Tibial nerve (tissue), 4 donors: Measurements from ENCODE around the gene TVP23A. TPM values are rescaled to one million over a fixed set of nuclear protein-coding genes. Genes with fewer than 3 reads are reported as not detected.

ENCODE experiments used
- DNase-seq, 2 donors: peaks; one replicate each; pipeline ENCODE4 v3.0.0-alpha.2; 2019; ENCODE audit warnings: low spot score in 2 of 2
- H3K27ac ChIP-seq, 4 donors: fragments of 200-600 bp; sonication (generic) in 3 of 4; one replicate each; pipeline ENCODE4 v1.5.1; 2017 to 2019; ENCODE audit warnings: mild to moderate bottlenecking in 1 of 4
- H3K27me3 ChIP-seq, 2 donors: fragments of 200-600 bp; sonication (generic) in 1 of 2; one replicate each; pipeline versions ENCODE4 v1.5.1 to v1.6.0; 2017 to 2019
- H3K36me3 ChIP-seq, 3 donors: fragments of 200-600 bp; sonication (generic); one replicate each; pipeline ENCODE4 v1.5.1; 2018 to 2019
- H3K4me1 ChIP-seq, 4 donors: fragments of 200-600 bp; sonication (generic) in 3 of 4; one replicate each; pipeline ENCODE4 v1.5.1; 2017 to 2019
- H3K4me3 ChIP-seq, 4 donors: fragments of 200-600 bp; sonication (generic) in 3 of 4; one replicate each; pipeline ENCODE4 v1.5.1; 2017 to 2019; ENCODE audit warnings: mild to moderate bottlenecking in 1 of 4, moderate library complexity in 1 of 4
- H3K9me3 ChIP-seq, 4 donors: fragments of 200-600 bp; sonication (generic) in 3 of 4; one replicate each; pipeline ENCODE4 v1.5.1; 2017 to 2019
- EP300 ChIP-seq, 2 donors: sonication (generic); formaldehyde crosslinking; IDR thresholded peaks; one replicate each; pipeline ENCODE4 v1.6.1; 2017; ENCODE audit warnings: antibody characterized with exemption in 2 of 2, mild to moderate bottlenecking in 1 of 2
- POLR2A ChIP-seq, 2 donors: fragments of 450-650 bp; IDR thresholded peaks; one replicate each; pipeline ENCODE4 v1.6.1; 2017; ENCODE audit warnings: antibody characterized with exemption in 2 of 2, mild to moderate bottlenecking in 2 of 2, moderate library complexity in 2 of 2
- WGBS, 2 donors: methylation state at CpG; one replicate each; pipeline ENCODE4 v1.1.5; 2018; 5-methylcytosine and 5-hydroxymethylcytosine counted together
- total RNA-seq, 4 donors: library from RNA; depleted of rRNA; stranded (reverse); fragments of >200 nt; gene quantifications; one replicate each; pipeline ENCODE4 v1.1.0, GENCODE V29; 2016
- TF ChIP-seq, protein P1 (sequence below), 5 experiments: fragments of 200-600 bp in 3 of 5; fragments of 450-650 bp in 2 of 5; sonication (generic) in 3 of 5; IDR thresholded peaks; one replicate each; pipeline ENCODE4 v1.5.1; 2016 to 2019; ENCODE audit warnings: antibody characterized with exemption in 5 of 5, mild to moderate bottlenecking in 3 of 5, moderate library complexity in 2 of 5

TVP23A gene
- total RNA-seq, 4 donors from 2014 or later, result 0.20 to 3.1 (median 0.60) TPM; not detected in 1

DNA sequence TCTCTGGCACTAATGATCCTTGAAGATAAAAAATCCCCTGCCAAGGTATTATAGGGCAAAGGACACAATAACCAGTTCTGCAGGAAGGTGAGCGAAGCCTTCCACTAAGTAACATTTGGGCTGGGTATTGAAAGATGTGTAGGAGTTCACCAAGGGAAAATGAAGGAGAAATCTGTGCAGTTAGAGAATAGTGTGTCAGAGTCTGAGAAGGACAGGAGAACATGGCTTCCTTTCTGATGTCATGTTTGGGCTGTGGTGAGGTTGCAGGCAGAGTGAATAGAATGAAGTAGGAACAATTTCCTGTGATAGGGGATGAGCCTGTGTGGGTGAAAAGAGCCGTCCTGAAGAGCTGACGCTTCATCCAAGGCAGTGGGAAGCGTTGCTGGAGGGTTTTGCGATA lies 34.4 kb upstream of the TVP23A start:
- Histone ChIP-seq H3K27ac (no peak overlapping the region), H3K4me1 (no peaks in the 10 kb centered on the region), H3K27me3 (no peaks in the 10 kb centered on the region), H3K4me3 (no peak overlapping the region), H3K9me3 (no peaks in the 10 kb centered on the region), H3K36me3 (no peaks in the 10 kb centered on the region)
- WGBS, 2 donors, result 77 to 87% methylated on average over 5 of the region's 5 CpGs
- DNase-seq, result no peak
- TF ChIP-seq EP300 (IDR thresholded peaks at IDR 0.05), result no peak
- no peak for TF ChIP-seq POLR2A (IDR thresholded peaks at IDR 0.05)
- TF ChIP-seq, protein P1, sequence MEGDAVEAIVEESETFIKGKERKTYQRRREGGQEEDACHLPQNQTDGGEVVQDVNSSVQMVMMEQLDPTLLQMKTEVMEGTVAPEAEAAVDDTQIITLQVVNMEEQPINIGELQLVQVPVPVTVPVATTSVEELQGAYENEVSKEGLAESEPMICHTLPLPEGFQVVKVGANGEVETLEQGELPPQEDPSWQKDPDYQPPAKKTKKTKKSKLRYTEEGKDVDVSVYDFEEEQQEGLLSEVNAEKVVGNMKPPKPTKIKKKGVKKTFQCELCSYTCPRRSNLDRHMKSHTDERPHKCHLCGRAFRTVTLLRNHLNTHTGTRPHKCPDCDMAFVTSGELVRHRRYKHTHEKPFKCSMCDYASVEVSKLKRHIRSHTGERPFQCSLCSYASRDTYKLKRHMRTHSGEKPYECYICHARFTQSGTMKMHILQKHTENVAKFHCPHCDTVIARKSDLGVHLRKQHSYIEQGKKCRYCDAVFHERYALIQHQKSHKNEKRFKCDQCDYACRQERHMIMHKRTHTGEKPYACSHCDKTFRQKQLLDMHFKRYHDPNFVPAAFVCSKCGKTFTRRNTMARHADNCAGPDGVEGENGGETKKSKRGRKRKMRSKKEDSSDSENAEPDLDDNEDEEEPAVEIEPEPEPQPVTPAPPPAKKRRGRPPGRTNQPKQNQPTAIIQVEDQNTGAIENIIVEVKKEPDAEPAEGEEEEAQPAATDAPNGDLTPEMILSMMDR (IDR thresholded peaks at IDR 0.05), result no peak

DNA sequence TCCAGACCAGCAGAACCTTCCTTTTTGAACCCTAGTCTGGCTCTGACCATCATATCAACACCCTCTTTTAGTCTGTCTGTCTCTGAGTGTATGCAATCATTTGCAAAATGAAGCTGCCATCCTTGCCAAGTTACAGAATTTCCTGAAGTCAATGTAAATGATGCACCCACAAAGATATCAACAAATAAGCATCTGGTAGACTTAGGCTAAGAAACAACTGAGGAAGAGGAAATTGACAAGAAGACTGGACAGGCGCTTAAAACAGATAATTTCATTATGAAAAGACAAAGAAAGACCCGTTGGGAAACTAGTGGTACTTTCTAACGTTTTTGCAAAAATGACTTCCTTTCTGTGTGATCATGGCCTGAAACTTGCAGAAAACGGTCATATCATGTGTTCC lies 33.7 kb upstream of the TVP23A start:
- WGBS, 2 donors, result 53 to 62% methylated on average over 4 of the region's 4 CpGs
- H3K27me3 ChIP-seq, result no peaks in the 10 kb centered on the region
- no peak overlapping the region for H3K27ac ChIP-seq
- no peak overlapping the region for H3K4me3 ChIP-seq
- no peak for DNase-seq
- no peaks in the 10 kb centered on the region for H3K4me1 ChIP-seq
- TF ChIP-seq, protein P1 (IDR thresholded peaks at IDR 0.05), result no peak
- TF ChIP-seq POLR2A (IDR thresholded peaks at IDR 0.05) (no peak), EP300 (IDR thresholded peaks at IDR 0.05) (no peak)
- no peaks in the 10 kb centered on the region for H3K9me3 ChIP-seq
- no peaks in the 10 kb centered on the region for H3K36me3 ChIP-seq

GRCh38 chr16:10851512-10851911 lies 32.9 kb upstream of the TVP23A start:
- DNase-seq, result no peak
- no peaks in the 10 kb centered on the region for H3K4me1 ChIP-seq
- 91 to 92% methylated on average over 3 of the region's 3 CpGs for WGBS, 2 donors
- H3K4me3 ChIP-seq, result no peak overlapping the region
- no peak for TF ChIP-seq EP300 (IDR thresholded peaks at IDR 0.05)
- TF ChIP-seq POLR2A (IDR thresholded peaks at IDR 0.05), result no peak
- TF ChIP-seq, protein P1 (IDR thresholded peaks at IDR 0.05), result no peak
- no peaks in the 10 kb centered on the region for H3K9me3 ChIP-seq
- H3K27ac ChIP-seq, result no peak overlapping the region
- H3K36me3 ChIP-seq, result no peaks in the 10 kb centered on the region
- H3K27me3 ChIP-seq, result no peaks in the 10 kb centered on the region

- Histone ChIP-seq H3K9me3 (no peaks in the 10 kb centered on the region), H3K27me3 (no peaks in the 10 kb centered on the region), H3K36me3 (no peaks in the 10 kb centered on the region), H3K4me3 (no peak overlapping the region), H3K4me1 (no peaks in the 10 kb centered on the region), H3K27ac (no peak overlapping the region)
- 60 to 84% methylated on average over 4 of the region's 4 CpGs for WGBS, 2 donors
- DNase-seq, result no peak
- TF ChIP-seq, protein P1 (IDR thresholded peaks at IDR 0.05), result no peak
Observed at GRCh38 chr16:10850478-10850850, 31.9 kb upstream of the TVP23A start.

GRCh38 chr16:10849736-10850477 lies 31.3 kb upstream of the TVP23A start:
- TF ChIP-seq, protein P1 (IDR thresholded peaks at IDR 0.05), result no peak
- TF ChIP-seq EP300 (IDR thresholded peaks at IDR 0.05), result no peak
- no peak for TF ChIP-seq POLR2A (IDR thresholded peaks at IDR 0.05)
- H3K27ac ChIP-seq, result no peak overlapping the region
- DNase-seq, result no peak
- H3K9me3 ChIP-seq, result no peaks in the 10 kb centered on the region
- H3K36me3 ChIP-seq, result no peaks in the 10 kb centered on the region
- 73 to 78% methylated on average over 7 of the region's 7 CpGs for WGBS, 2 donors
- H3K4me3 ChIP-seq, result no peak overlapping the region
- no peaks in the 10 kb centered on the region for H3K27me3 ChIP-seq
- H3K4me1 ChIP-seq, result no peaks in the 10 kb centered on the region
